GM23248 (cell line): Measurements from ENCODE around the gene OR10G3. TPM values are rescaled to one million over a fixed set of nuclear protein-coding genes. Genes with fewer than 3 reads are reported as not detected.

ENCODE experiments used
- DNase-seq: peaks from one replicate; pipeline ENCODE4 v3.0.0-alpha.2; 2015
- H2AFZ ChIP-seq: fragments of 200-600 bp; sonication (generic); 2 replicates; pipeline ENCODE4 v1.6.1; 2016; ENCODE audit warnings: antibody characterized with exemption
- H3F3A ChIP-seq: fragments of 200-600 bp; sonication (generic); 2 replicates; pipeline ENCODE4 v1.6.1; 2016; ENCODE audit warnings: mild to moderate bottlenecking, antibody characterized with exemption, mixed run types; ENCODE audit not compliant: insufficient read depth
- H3K27ac ChIP-seq: fragments of 200-600 bp; sonication (generic); 2 replicates; pipeline ENCODE4 v1.5.1; 2016; ENCODE audit warnings: mild to moderate bottlenecking
- H3K27me3 ChIP-seq: fragments of 200-600 bp; sonication (generic); replicated peaks from 2 replicates; pipeline ENCODE4 v1.6.1; 2016; ENCODE audit warnings: mild to moderate bottlenecking; ENCODE audit not compliant: insufficient read depth
- H3K36me3 ChIP-seq: fragments of 200-600 bp; sonication (generic); 2 replicates; pipeline ENCODE4 v1.6.1; 2016; ENCODE audit warnings: low read depth, mild to moderate bottlenecking
- H3K4me1 ChIP-seq: fragments of 200-600 bp; sonication (generic); 2 replicates; pipeline ENCODE4 v1.6.1; 2016; ENCODE audit warnings: mild to moderate bottlenecking; ENCODE audit not compliant: insufficient read depth
- H3K4me2 ChIP-seq: fragments of 200-600 bp; sonication (generic); one replicate; pipeline ENCODE4 v1.6.1; 2016; ENCODE audit warnings: mild to moderate bottlenecking; ENCODE audit not compliant: unreplicated experiment
- H3K4me3 ChIP-seq: fragments of 200-600 bp; sonication (generic); 2 replicates; pipeline ENCODE4 v1.5.1; 2016; ENCODE audit warnings: mild to moderate bottlenecking
- H3K79me2 ChIP-seq: fragments of 200-600 bp; sonication (generic); 2 replicates; pipeline ENCODE4 v1.6.1; 2016; ENCODE audit warnings: mild to moderate bottlenecking; ENCODE audit not compliant: insufficient read depth
- H3K9ac ChIP-seq: fragments of 200-600 bp; sonication (generic); 2 replicates; pipeline ENCODE4 v1.6.1; 2016; ENCODE audit warnings: mild to moderate bottlenecking
- H3K9me2 ChIP-seq: fragments of 200-600 bp; sonication (generic); 2 replicates; pipeline ENCODE4 v1.6.1; 2016; ENCODE audit warnings: mixed run types, mild to moderate bottlenecking, moderate library complexity; ENCODE audit not compliant: insufficient read depth
- H3K9me3 ChIP-seq: fragments of 200-600 bp; sonication (generic); one replicate; pipeline ENCODE4 v1.6.1; 2017; ENCODE audit warnings: low read depth
- H4K20me1 ChIP-seq: fragments of 200-600 bp; sonication (generic); 2 replicates; pipeline ENCODE4 v1.6.0; 2016; ENCODE audit not compliant: insufficient read depth
- EZH2 ChIP-seq: fragments of 200-600 bp; sonication (generic); IDR thresholded peaks from 2 replicates; pipeline ENCODE4 v1.6.1; 2018; ENCODE audit warnings: antibody characterized with exemption, mild to moderate bottlenecking; ENCODE audit not compliant: insufficient read depth, poor library complexity, severe bottlenecking
- EZH2phosphoT487 ChIP-seq: fragments of 200-600 bp; sonication (generic); IDR thresholded peaks from 2 replicates; pipeline ENCODE4 v1.6.1; 2018; ENCODE audit warnings: antibody characterized with exemption, moderate library complexity, mild to moderate bottlenecking, low read depth; ENCODE audit not compliant: insufficient read depth
- WGBS, 2 experiments: methylation state at CpG; one replicate each; pipeline ENCODE4 v1.1.6; 2015 to 2017; ENCODE audit warnings: low lambda C conversion rate in 2 of 2, low coverage in 1 of 2; ENCODE audit errors: missing lambda C conversion rate in 2 of 2; 5-methylcytosine and 5-hydroxymethylcytosine counted together
- in situ Hi-C: fragments of 300-500 bp; cut with MboI; formaldehyde crosslinking; loops from 2 replicates; pipeline ENCODE4 v1.15.0; 2020
- polyA plus RNA-seq: library from polyadenylated mRNA; unstranded; fragments of >200 nt; fragmentation: Nextera tagmentation; extraction: Ambion mirVana; gene quantifications from 2 replicates; pipeline ENCODE4 v1.2.1, GENCODE V29; 2016
- total RNA-seq: library from RNA; depleted of rRNA; stranded (reverse); fragments of >200 nt; shearing (Covaris generic); gene quantifications from 2 replicates; pipeline ENCODE4 v1.2.3, GENCODE V29; 2014

Gene OR10G3
- total and polyA plus RNA-seq, 2 experiments from 2014 or later = not detected

- Histone ChIP-seq H3K79me2 (no peaks in the 10 kb centered on the region), H3K27me3 (peaks cover 4% of the 10 kb centered on the region; the same call in 1 of the 2 replicates), H4K20me1 (no peaks in the 10 kb centered on the region), H3K9ac (no peak overlapping the region), H3K4me2 (no peak overlapping the region), H3K4me3 (no peak overlapping the region), H3K36me3 (no peaks in the 10 kb centered on the region), H2AFZ (no peak overlapping the region), H3K9me2 (no peaks in the 10 kb centered on the region), H3K9me3 (no peaks in the 10 kb centered on the region), H3K4me1 (no peaks in the 10 kb centered on the region), H3F3A (no peaks in the 10 kb centered on the region), H3K27ac (no peak overlapping the region)
- WGBS, 2 experiments = 12 to 20% methylated on average over 5 of the region's 5 CpGs
- in situ Hi-C loops = no loop called here
- DNase-seq = no peak
- no peak for TF ChIP-seq EZH2phosphoT487
- no peak for TF ChIP-seq EZH2
Measured at GRCh38 chr14:21543963-21544362, 35.9 kb downstream of the OR10G3 start.

- H3K27me3 ChIP-seq = peaks cover 9% of the 10 kb centered on the region; the same call in 1 of the 2 replicates
- H3K4me3 ChIP-seq = no peak overlapping the region
- no peaks in the 10 kb centered on the region for H3K9me3 ChIP-seq
- H3K79me2 ChIP-seq = no peaks in the 10 kb centered on the region
- TF ChIP-seq EZH2phosphoT487 = no peak
- no peak for TF ChIP-seq EZH2
- no peak overlapping the region for H3K9ac ChIP-seq
- no peak for DNase-seq
- H3K36me3 ChIP-seq = no peaks in the 10 kb centered on the region
- no peaks in the 10 kb centered on the region for H3K4me1 ChIP-seq
- H3K27ac ChIP-seq = no peak overlapping the region
- WGBS, 2 experiments = 25 to 26% methylated on average over 7 of the region's 7 CpGs
- in situ Hi-C loops = no loop called here
- H3K4me2 ChIP-seq = no peak overlapping the region
- no peak overlapping the region for H2AFZ ChIP-seq
- no peaks in the 10 kb centered on the region for H3F3A ChIP-seq
- no peaks in the 10 kb centered on the region for H3K9me2 ChIP-seq
- H4K20me1 ChIP-seq = no peaks in the 10 kb centered on the region
Measured at GRCh38 chr14:21543521-21543960, 36.3 kb downstream of the OR10G3 start.

GRCh38 chr14:21541413-21542074, 38.3 kb downstream of the OR10G3 start:
- Histone ChIP-seq H3K36me3 (no peaks in the 10 kb centered on the region), H3K9me3 (no peaks in the 10 kb centered on the region), H4K20me1 (no peaks in the 10 kb centered on the region), H3K4me1 (no peaks in the 10 kb centered on the region), H3K9ac (no peak overlapping the region), H2AFZ (no peak overlapping the region), H3K27ac (no peak overlapping the region), H3K4me3 (no peak overlapping the region), H3K27me3 (peaks cover 28% of the 10 kb centered on the region), H3K4me2 (no peak overlapping the region), H3F3A (no peaks in the 10 kb centered on the region), H3K9me2 (no peaks in the 10 kb centered on the region), H3K79me2 (no peaks in the 10 kb centered on the region)
- in situ Hi-C loops = no loop called here
- no peak for DNase-seq
- no peak for TF ChIP-seq EZH2phosphoT487
- no peak for TF ChIP-seq EZH2
- 52 to 57% methylated on average over 9 of the region's 9 CpGs for WGBS, 2 experiments

- DNase-seq = no peak
- Histone ChIP-seq H3K27ac (no peak overlapping the region), H3K36me3 (no peaks in the 10 kb centered on the region), H3K4me1 (no peaks in the 10 kb centered on the region), H3F3A (no peaks in the 10 kb centered on the region), H3K79me2 (no peaks in the 10 kb centered on the region), H2AFZ (no peak overlapping the region), H3K9me2 (no peaks in the 10 kb centered on the region), H3K9ac (no peak overlapping the region), H3K4me3 (no peak overlapping the region), H3K27me3 (peaks cover 49% of the 10 kb centered on the region), H3K9me3 (no peaks in the 10 kb centered on the region), H4K20me1 (no peaks in the 10 kb centered on the region), H3K4me2 (no peak overlapping the region)
- TF ChIP-seq EZH2 (no peak), EZH2phosphoT487 (no peak)
- WGBS, 2 experiments = 9 to 11% methylated on average over 3 of the region's 3 CpGs
- in situ Hi-C loops = no loop called here
Measured at GRCh38 chr14:21539189-21539940, 40.5 kb downstream of the OR10G3 start.
